Measurements from ENCODE around the gene COL27A1. TPM values are rescaled to one million over a fixed set of nuclear protein-coding genes. Genes with fewer than 3 reads are reported as not detected.
A peak's percentile ranks its signal among the peaks of the same experiment; 100 is the strongest.

Gene COL27A1
- total RNA-seq, 2 experiments from 2014 or later, result 1.7 to 1.9 TPM

GRCh38 chr9:114282104-114282485 lies 126.8 kb downstream of the COL27A1 start:
- Mint-ChIP-seq H3K36me3 (no peaks in the 10 kb centered on the region), H3K27me3 (peaks cover 2% of the 10 kb centered on the region), H3K4me3 (no peak overlapping the region), H3K4me1 (peaks cover 2% of the 10 kb centered on the region), H3K27ac (no peak overlapping the region), H3K9me3 (peaks cover 2% of the 10 kb centered on the region)
- DNase-seq (no peak), ATAC-seq (ENCODE audit: low read depth) (no peak)
- POLR2A ChIA-PET, result no interaction called here

GRCh38 chr9:114282507-114282906 lies 127.2 kb downstream of the COL27A1 start:
- no peak overlapping the region for H3K27ac Mint-ChIP-seq
- H3K27me3 Mint-ChIP-seq, result peaks cover 2% of the 10 kb centered on the region
- no peak for DNase-seq
- H3K4me3 Mint-ChIP-seq, result no peak overlapping the region
- POLR2A ChIA-PET, result no interaction called here
- H3K36me3 Mint-ChIP-seq, result no peaks in the 10 kb centered on the region
- H3K4me1 Mint-ChIP-seq, result peaks cover 2% of the 10 kb centered on the region
- peaks cover 2% of the 10 kb centered on the region for H3K9me3 Mint-ChIP-seq
- ATAC-seq (ENCODE audit: low read depth), result no peak

GRCh38 chr9:114282926-114283325 lies 127.6 kb downstream of the COL27A1 start:
- Mint-ChIP-seq H3K4me3 (no peak overlapping the region), H3K27ac (no peak overlapping the region), H3K27me3 (peaks cover 2% of the 10 kb centered on the region), H3K4me1 (peaks cover 2% of the 10 kb centered on the region), H3K36me3 (no peaks in the 10 kb centered on the region), H3K9me3 (peaks cover 2% of the 10 kb centered on the region)
- ATAC-seq (ENCODE audit: low read depth) (peak; percentile 56), DNase-seq (no peak)
- POLR2A ChIA-PET, result no interaction called here

DNA sequence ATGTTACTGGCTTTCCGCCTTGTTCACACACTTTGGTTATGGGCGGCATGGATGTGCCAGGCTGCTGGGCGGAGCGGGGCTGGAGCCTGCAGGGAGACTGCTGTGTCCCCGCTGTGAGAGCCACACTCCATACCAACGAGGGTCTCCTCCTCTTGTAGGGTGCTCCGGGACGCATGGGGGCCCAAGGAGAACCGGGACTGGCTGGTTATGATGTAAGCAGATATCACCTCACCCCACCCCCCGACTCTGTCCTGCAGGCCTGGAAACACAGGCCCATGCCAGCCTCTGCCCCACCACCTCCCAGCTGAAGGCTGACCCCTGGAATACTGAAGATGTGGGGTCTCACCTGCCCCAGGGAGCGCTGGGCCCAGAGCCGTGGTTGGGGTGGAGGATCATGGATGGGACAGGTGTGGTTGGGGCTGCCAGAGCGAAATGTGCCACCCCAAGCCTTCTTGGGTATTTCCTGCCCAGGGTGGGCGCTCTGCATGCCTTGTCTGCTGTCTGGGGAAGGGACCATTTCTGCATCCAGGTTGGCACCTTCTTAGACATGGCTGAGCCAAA lies 128.3 kb downstream of the COL27A1 start:
- Mint-ChIP-seq H3K36me3 (no peaks in the 10 kb centered on the region), H3K4me1 (peaks cover 2% of the 10 kb centered on the region), H3K27me3 (no peaks in the 10 kb centered on the region), H3K27ac (no peak overlapping the region), H3K4me3 (no peak overlapping the region), H3K9me3 (no peaks in the 10 kb centered on the region)
- ATAC-seq (ENCODE audit: low read depth) (no peak), DNase-seq (no peak)
- POLR2A ChIA-PET, result no interaction called here

GRCh38 chr9:114284316-114285060 lies 129.2 kb downstream of the COL27A1 start:
- no peak for ATAC-seq (ENCODE audit: low read depth)
- POLR2A ChIA-PET, result no interaction called here
- peak; percentile 18 for DNase-seq
- no peaks in the 10 kb centered on the region for H3K9me3 Mint-ChIP-seq
- no peaks in the 10 kb centered on the region for H3K36me3 Mint-ChIP-seq
- H3K27me3 Mint-ChIP-seq, result no peaks in the 10 kb centered on the region
- peaks cover 2% of the 10 kb centered on the region for H3K4me1 Mint-ChIP-seq
- H3K27ac Mint-ChIP-seq, result no peak overlapping the region
- H3K4me3 Mint-ChIP-seq, result no peak overlapping the region

GRCh38 chr9:114285166-114285867 lies 130.0 kb downstream of the COL27A1 start:
- no peak overlapping the region for H3K4me3 Mint-ChIP-seq
- H3K27me3 Mint-ChIP-seq, result no peaks in the 10 kb centered on the region
- H3K27ac Mint-ChIP-seq, result no peak overlapping the region
- POLR2A ChIA-PET, result no interaction called here
- ATAC-seq (ENCODE audit: low read depth), result no peak
- DNase-seq, result peak; percentile 18
- H3K36me3 Mint-ChIP-seq, result no peaks in the 10 kb centered on the region
- H3K9me3 Mint-ChIP-seq, result no peaks in the 10 kb centered on the region
- peaks cover 2% of the 10 kb centered on the region for H3K4me1 Mint-ChIP-seq

DNA sequence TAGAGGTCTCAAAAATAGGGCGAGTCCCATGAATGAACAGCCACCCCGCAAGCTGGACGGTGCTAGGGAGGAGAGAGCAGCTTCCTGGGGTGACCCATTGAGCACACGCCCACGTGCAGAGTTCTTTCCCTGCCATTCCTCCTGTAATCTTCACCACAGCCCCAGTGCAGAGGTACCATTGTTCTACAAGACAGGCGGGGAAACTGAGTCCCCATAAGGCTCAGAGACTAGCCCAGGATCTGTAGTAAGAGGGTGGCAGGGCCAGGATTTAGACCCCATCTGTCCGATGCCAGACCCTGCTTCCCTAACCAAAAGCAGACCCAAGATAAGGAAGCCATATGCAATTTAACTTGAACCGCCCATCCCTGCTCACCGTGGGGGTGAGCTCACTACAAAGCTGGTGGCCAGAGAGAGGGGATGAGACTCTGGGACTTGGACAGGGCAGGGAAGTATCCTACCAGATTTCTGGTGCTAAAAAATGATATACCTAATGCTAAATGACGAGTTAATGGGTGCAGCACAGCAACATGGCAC lies 130.9 kb downstream of the COL27A1 start:
- no peaks in the 10 kb centered on the region for H3K36me3 Mint-ChIP-seq
- no peak overlapping the region for H3K4me3 Mint-ChIP-seq
- no peaks in the 10 kb centered on the region for H3K27me3 Mint-ChIP-seq
- no peaks in the 10 kb centered on the region for H3K9me3 Mint-ChIP-seq
- DNase-seq, result peak; percentile 2
- peaks cover 4% of the 10 kb centered on the region for H3K4me1 Mint-ChIP-seq
- H3K27ac Mint-ChIP-seq, result no peak overlapping the region
- POLR2A ChIA-PET, result no interaction called here
- no peak for ATAC-seq (ENCODE audit: low read depth)

GRCh38 chr9:114287001-114287762 lies 131.8 kb downstream of the COL27A1 start:
- DNase-seq (peak; percentile 24), ATAC-seq (ENCODE audit: low read depth) (no peak)
- POLR2A ChIA-PET, result no interaction called here
- no peak overlapping the region for H3K27ac Mint-ChIP-seq
- no peaks in the 10 kb centered on the region for H3K9me3 Mint-ChIP-seq
- peaks cover 4% of the 10 kb centered on the region for H3K4me1 Mint-ChIP-seq
- H3K4me3 Mint-ChIP-seq, result no peak overlapping the region
- H3K27me3 Mint-ChIP-seq, result no peaks in the 10 kb centered on the region
- no peaks in the 10 kb centered on the region for H3K36me3 Mint-ChIP-seq

GRCh38 chr9:114287763-114288192 lies 132.4 kb downstream of the COL27A1 start:
- no peak overlapping the region for H3K27ac Mint-ChIP-seq
- H3K4me3 Mint-ChIP-seq, result no peak overlapping the region

GRCh38 chr9:114288193-114289091 lies 133.1 kb downstream of the COL27A1 start:
- POLR2A ChIA-PET, result no interaction called here
- no peak overlapping the region for H3K4me3 Mint-ChIP-seq
- no peaks in the 10 kb centered on the region for H3K27me3 Mint-ChIP-seq
- H3K27ac Mint-ChIP-seq, result no peak overlapping the region
- DNase-seq (peak; percentile 19), ATAC-seq (ENCODE audit: low read depth) (no peak)
- peaks cover 2% of the 10 kb centered on the region for H3K4me1 Mint-ChIP-seq
- no peaks in the 10 kb centered on the region for H3K36me3 Mint-ChIP-seq
- H3K9me3 Mint-ChIP-seq, result no peaks in the 10 kb centered on the region

More at GRCh38 chr9:114287763-114288192, 132.4 kb downstream of the COL27A1 start:
- no peak for ATAC-seq (ENCODE audit: low read depth)
- Mint-ChIP-seq H3K27me3 (no peaks in the 10 kb centered on the region), H3K9me3 (no peaks in the 10 kb centered on the region), H3K4me1 (peaks cover 4% of the 10 kb centered on the region), H3K36me3 (no peaks in the 10 kb centered on the region)
- peak; percentile 16 for DNase-seq
- POLR2A ChIA-PET, result no interaction called here

DNA sequence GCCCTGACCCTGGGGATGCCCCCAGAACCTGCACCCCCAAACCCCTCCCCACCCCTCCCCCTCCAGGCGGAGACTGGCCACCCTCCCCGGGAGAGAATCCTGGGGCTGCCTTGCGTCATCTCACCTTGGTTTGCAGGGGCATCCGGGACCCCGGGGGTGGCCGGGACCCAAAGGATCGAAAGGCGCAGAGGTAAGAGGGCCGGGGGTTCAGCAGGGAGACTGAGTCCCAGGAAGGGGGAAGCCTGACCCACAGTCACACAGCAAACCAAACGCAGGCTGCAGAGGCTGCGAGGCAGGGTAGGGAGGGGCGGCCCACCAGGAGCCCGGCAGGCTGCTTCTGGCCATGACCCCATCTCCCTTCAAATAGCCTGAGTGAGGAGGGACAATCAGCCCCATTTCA lies 133.8 kb downstream of the COL27A1 start:
- POLR2A ChIA-PET, result no interaction called here
- no peak overlapping the region for H3K27ac Mint-ChIP-seq
- no peak overlapping the region for H3K4me3 Mint-ChIP-seq
- H3K9me3 Mint-ChIP-seq, result no peaks in the 10 kb centered on the region
- DNase-seq (peak; percentile 17), ATAC-seq (ENCODE audit: low read depth) (no peak)
- no peaks in the 10 kb centered on the region for H3K27me3 Mint-ChIP-seq
- H3K36me3 Mint-ChIP-seq, result no peaks in the 10 kb centered on the region
- H3K4me1 Mint-ChIP-seq, result peaks cover 2% of the 10 kb centered on the region

DNA sequence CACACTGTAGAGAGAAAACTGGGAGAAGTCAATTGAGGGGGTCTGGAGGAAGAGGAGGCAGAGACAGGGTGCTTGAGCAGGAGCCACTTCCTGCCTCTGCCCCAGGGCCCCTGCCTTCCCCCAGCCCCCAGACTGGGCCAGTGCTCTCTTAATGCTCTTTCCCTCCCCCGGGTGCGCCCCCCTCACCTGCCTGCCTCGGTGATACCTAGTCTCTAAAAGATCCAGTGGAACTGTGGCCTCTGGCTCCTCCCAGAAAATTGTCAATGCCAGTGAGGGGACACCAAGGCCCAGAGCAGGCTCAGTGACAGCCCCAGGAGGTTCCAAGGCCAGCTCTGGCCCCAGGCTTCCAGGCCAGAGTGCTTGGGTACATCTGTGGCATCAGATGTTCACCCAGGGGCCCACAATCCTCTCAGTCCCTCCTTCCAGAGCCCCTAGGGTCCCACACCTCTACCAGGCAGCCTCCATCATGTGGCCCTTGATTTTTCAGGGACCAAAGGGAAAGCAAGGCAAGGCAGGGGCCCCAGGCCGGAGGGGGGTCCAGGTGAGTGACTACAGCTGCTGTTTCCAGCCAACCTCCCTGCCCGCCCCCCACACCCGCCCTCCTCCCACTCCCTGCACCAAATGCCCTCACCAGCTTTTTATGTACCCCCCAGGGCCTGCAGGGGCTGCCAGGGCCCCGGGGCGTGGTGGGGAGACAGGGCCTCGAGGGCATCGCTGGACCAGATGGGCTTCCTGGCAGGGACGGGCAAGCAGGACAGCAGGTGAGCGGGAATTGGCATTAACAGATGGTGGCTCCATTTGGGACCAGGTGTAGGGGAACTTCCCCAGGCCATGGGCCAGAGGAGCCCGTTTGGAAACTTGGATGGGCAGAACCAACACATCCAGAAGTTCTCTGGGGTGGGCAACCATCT lies 134.5 kb downstream of the COL27A1 start:
- ATAC-seq (ENCODE audit: low read depth) (no peak), DNase-seq (peak; percentile 25)
- Mint-ChIP-seq H3K27ac (no peak overlapping the region), H3K9me3 (peaks cover 4% of the 10 kb centered on the region), H3K4me1 (peaks cover 2% of the 10 kb centered on the region), H3K4me3 (no peak overlapping the region), H3K27me3 (no peaks in the 10 kb centered on the region), H3K36me3 (peaks cover 3% of the 10 kb centered on the region)
- POLR2A ChIA-PET, result no interaction called here
